ENCODE data around the gene ID1. TPM values are rescaled to one million over a fixed set of nuclear protein-coding genes. Genes with fewer than 3 reads are reported as not detected.

The ID1 gene
- total and polyA plus RNA-seq, 2 of the 13 experiments (the other 11 are each of a cell fraction or from before 2014, with no cell fraction given), result 320 to 419 TPM

- peak; percentile 69; the same call in 1 of the 2 replicates for TF ChIP-seq ZMYM2 (CRISPR knock-in tag; IDR thresholded peaks at IDR 0.05)
- 0 out of 2 replicates have a peak, but pooled peaks have one; percentile 5 for TF ChIP-seq ZNF768 (CRISPR knock-in tag; IDR thresholded peaks at IDR 0.05)
- peak; percentile 29; the same call in 1 of the 2 replicates for TF ChIP-seq SALL1 (CRISPR knock-in tag; IDR thresholded peaks at IDR 0.05)
- peak; percentile 37; the same call in 1 of the 2 replicates for TF ChIP-seq TBX2 (CRISPR knock-in tag; IDR thresholded peaks at IDR 0.05; ENCODE audit: borderline replicate concordance)
- peak; percentile 81 for TF ChIP-seq CREB1 (IDR thresholded peaks at IDR 0.05)
- TF ChIP-seq CREB1 (CRISPR knock-in tag; IDR thresholded peaks at IDR 0.05), result no peak
- TF ChIP-seq MIER2 (CRISPR knock-in tag; IDR thresholded peaks at IDR 0.05), result no peak
- peak; percentile 53; the same call in 1 of the 2 replicates for TF ChIP-seq PRDM10 (CRISPR knock-in tag; IDR thresholded peaks at IDR 0.05; ENCODE audit: low read depth)
- TF ChIP-seq HMG20B (CRISPR knock-in tag; conservative IDR thresholded peaks at IDR 0.05), result peak; percentile 13; the same call in 1 of the 2 replicates
- 0 out of 2 replicates have a peak, but pooled peaks have one; percentile 45 for TF ChIP-seq CC2D1A (CRISPR knock-in tag; IDR thresholded peaks at IDR 0.05)
- no peak for TF ChIP-seq SALL2 (CRISPR knock-in tag; IDR thresholded peaks at IDR 0.05)
- no peak for TF ChIP-seq GTF2F1 (IDR thresholded peaks at IDR 0.05; ENCODE audit: low read length)
- TF ChIP-seq RXRB (CRISPR knock-in tag; IDR thresholded peaks at IDR 0.05; ENCODE audit: borderline replicate concordance), result peak; percentile 76
- no peak for TF ChIP-seq ZNF414 (CRISPR knock-in tag; IDR thresholded peaks at IDR 0.05)
- TF ChIP-seq RBFOX2 (IDR thresholded peaks at IDR 0.05; ENCODE audit: low read depth, low read length), result peak; percentile 52; the same call in 1 of the 2 replicates
- no peak for TF ChIP-seq ZNF574 (CRISPR knock-in tag; IDR thresholded peaks at IDR 0.05)
- TF ChIP-seq YEATS4 (CRISPR knock-in tag; IDR thresholded peaks at IDR 0.05; ENCODE audit: borderline replicate concordance), result no peak
- TF ChIP-seq DRAP1 (CRISPR knock-in tag; IDR thresholded peaks at IDR 0.05), result peak; percentile 44
- TF ChIP-seq ZMYM3 (CRISPR knock-in tag; IDR thresholded peaks at IDR 0.05), result peak; percentile 66
- TF ChIP-seq SAP130 (CRISPR knock-in tag; IDR thresholded peaks at IDR 0.05; ENCODE audit: low read depth), result peak; percentile 76
- TF ChIP-seq, protein P1, sequence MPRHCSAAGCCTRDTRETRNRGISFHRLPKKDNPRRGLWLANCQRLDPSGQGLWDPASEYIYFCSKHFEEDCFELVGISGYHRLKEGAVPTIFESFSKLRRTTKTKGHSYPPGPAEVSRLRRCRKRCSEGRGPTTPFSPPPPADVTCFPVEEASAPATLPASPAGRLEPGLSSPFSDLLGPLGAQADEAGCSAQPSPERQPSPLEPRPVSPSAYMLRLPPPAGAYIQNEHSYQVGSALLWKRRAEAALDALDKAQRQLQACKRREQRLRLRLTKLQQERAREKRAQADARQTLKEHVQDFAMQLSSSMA (CRISPR knock-in tag; IDR thresholded peaks at IDR 0.05), result 0 out of 2 replicates have a peak, but pooled peaks have one; percentile 46
These were observed 11.7 kb upstream of the ID1 start (continued) for GRCh38 chr20:31593221-31594001.

Measured in HepG2 (cell line).